NCI-H82 treated with DMSO at 0.1 percent for 48 hours (cell line): ENCODE measurements around the gene HRH2.
"Not testable (repeated sequence)": the region's sequence is repeated elsewhere in the genome, so short reads cannot be mapped to it uniquely, and the experiment has no call there.

Source experiments
- DNase-seq: peaks from one replicate; lab custom pipeline; 2025; ENCODE audit not compliant: unreplicated experiment; lab: John Stamatoyannopoulos, UW

Gene HRH2

DNA sequence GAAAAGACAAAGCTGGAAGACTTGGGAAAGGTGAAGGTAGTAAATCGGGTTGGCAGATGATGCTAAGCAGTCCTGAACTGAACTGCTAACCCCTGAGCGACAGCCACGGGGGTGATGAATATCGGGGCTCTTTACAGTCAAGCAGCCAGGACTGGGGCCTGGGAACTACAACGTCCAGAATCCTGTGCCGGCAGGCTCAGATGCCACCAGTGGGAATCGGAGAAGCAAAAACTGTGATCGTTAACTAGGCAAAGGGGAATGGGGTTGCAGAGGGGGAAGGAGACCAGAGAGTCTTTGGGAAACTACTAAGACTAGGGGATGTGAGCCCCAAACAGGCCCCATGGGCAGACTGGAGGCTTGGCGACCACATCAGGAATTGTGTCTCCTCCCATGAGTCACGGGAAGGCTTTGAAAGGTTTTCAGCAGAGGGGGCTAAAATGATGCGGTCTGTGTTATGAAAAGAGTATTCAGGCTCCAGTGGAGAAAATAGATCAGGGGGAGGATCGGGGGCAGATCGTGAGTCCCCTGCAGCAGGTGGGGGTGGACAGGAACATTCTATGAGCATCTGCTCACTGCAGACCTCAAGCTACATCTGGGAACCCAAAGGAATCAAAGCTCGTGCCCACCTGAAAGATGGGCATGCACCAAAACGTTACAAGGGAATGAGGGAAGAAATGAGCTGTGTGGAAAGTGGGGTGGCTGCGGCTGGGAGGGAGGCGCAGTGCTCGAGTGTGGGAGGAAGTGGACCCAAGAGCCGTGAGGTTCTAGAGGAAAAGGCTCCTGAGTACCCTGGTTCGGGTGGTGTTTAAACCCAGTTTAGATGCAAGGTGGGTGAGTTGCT, 53.8 kb downstream of the HRH2 start:
- DNase-seq: no peak

DNA sequence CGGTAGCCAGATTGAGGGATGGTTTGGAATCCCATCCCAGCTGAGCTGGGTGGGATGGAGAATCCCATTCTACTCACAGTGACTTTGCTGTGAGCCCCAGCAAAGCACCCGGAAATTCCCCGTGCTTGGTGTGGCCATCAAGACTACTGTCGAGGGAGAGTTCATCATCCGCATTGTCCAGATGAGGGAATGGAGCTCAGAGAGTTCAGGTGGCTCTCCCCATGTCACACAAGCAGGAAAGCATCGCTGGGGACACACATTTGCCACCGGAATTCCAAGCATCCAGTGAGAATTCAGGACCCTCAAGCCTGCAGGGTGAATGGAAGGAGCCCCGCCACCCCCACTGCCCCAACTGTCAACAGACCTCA, 54.4 kb downstream of the HRH2 start:
- DNase-seq: no peak

DNA sequence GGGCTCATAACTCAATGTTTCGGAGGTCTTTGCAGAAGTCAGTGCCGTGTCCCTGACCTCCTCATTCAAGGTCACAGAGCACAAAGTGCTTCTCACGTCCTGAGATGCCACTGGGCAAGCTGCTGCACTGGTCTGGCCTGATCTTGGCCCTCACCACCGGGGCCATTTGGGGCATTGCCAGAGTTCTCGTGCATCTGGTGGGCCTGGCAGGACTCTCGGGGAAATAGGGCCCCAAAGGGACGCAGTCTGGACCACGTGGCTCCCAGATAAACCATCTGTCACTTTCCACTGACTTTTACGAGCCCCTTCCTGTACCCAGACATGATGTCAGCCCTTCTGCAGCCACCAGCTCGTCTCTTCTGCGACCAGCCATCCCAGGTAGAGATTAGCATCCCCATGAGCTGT, 54.8 kb downstream of the HRH2 start:
- DNase-seq: no peak

DNA sequence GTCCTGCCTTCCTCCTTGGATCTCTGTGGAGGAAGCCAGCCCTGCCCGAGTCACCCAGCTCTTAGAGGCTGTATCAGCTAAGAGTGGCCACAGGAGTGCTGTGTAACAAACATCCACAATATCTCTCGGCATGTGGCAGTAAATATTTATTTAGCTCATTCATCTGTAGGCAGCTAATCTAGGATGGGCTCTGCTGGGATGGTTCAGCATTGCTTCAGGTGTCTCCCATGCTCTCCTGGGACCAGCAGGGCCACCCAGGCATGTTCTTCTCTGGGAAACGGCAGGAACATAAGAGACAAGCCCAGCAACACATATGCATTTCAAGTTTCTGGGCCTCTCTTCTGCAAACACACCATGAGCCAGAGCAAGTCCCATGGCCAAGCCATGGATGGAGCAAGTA, 56.1 kb downstream of the HRH2 start:
- no peak for DNase-seq

DNA sequence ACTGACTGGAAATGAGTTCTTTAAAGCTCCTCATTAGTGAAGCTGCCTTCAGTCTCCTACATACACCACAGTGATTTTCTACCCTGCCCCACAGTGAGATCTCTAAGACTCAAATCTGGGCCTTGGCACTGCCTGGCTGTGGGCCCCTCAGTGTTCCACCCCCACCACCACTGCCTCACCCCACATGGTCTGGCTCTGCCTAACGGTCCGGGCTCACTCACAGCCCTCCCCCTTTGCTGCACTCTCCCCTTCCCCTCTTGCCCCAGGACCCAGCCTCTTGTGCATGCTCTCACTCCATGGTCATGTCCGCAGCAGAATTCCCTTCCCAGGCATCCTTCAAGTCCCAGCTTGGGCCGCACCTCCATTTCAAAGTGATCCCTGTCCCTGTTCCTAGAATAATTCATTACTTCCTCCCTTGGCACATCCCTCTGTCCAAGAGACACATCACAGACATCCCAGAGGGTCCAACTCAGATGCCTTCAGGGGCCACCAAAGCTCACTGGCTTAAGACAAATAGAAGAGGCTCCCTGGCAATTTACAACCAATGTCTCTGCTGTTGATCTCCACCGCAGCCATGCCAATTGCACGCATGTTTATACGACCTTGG, 56.7 kb downstream of the HRH2 start:
- DNase-seq: no peak

DNA sequence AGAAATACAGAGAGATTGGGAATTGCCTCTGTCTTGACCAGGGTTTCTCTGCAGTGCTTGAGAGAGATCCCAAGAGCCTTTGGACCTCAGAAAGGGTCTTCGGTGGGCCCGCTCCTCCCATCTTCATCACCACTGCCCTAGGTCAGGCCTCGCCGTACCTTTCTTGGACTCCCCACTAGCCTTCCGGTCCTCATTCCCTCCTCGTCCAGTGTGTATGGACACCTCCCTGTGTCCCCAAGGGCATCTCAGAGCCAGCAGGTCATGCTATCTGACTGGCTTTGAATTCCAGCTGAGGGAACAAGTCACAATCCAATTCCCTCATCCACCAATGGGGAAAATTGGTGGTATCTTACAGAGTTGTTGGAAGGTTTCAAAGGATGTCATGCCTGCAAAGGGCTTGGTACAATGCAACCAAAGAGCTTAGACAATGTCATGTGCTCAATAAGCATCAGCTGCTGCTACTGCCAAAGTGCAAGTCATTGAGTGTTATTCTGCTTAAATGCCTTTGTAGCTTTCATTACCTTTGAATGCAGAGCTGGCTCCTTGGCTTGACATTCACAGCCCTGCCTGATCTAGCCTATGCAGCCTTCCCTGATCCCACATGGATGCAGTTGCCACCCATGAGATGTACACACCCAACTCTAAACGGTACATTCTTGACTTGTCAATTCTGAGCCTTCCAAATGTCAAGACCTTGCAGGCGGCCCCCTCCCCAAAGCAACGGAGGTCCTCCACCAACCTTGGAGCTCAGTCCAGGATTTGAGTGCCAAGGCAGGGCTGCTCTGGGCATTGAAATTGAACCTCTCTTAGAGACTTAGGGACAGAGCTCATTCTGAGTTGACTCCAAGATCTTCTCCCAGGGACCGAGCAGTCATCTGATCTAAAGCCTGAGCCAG, 58.0 kb downstream of the HRH2 start:
- DNase-seq: no peak

DNA sequence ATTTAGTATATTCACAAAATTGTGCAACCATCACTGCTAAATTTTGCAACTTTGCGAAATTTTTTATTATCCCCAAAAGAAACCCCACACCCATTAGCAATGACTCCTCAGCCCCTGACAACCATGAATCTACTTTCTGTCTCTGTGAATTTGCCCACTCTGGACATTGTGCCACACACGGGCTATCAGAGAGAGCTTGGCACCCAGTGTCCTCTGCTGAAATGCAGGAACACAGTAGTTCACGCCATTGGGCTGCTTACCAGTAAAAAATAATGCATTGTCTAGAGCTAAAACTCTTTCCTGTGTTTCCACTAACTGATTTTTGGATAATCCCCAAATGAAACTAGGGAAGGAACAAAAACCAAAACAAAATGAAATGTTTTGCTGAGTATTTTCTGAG, 60.0 kb downstream of the HRH2 start:
- no peak for DNase-seq

DNA sequence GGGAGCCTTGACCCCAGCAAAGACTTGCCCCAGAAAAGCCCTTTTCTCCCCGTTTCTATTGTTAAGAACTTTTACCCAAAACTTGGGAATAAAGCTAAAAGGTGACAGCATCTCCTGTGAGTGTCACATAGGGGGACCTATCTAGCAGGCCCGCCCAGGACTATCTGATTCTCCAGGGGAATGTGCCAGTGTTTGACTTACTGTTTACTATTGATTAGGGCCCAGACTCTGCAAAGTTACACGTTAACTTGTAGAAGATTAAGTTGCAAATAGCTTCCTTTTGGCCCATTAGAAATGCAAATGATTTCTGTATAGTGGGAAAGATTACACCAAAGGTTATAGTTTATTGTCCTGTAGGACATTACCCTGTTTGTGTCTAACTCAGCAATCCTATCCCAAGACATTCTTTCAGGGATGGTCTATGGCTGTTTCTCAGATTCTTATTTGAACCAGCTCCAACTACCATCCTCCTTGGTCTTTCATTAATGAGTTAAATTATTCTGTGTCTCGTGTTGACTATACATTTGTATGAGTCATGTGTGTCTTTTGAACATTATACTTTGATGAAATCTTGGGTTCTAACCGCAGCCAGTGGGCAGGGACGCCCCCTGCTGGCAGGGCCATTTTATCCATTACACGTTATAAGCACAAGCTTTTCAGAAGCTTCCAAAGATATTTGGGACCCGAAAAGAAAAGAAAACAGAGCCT, 60.7 kb downstream of the HRH2 start:
- DNase-seq: no peak

DNA sequence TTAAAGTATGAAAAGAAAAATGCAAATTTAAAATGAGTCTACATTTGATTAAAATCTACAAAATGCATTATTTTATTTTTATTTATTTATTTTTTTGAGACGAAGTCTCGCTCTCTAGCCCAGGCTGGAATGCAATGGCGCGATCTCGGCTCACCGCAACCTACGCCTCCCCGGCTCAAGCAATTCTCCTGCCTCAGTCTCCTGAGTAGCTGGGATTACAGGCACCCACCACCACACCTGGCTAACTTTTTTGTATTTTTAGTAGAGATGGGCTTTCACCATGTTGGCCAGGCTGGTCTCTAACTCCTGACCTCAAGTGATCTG, 61.2 kb downstream of the HRH2 start:
- not testable (repeated sequence) for DNase-seq

DNA sequence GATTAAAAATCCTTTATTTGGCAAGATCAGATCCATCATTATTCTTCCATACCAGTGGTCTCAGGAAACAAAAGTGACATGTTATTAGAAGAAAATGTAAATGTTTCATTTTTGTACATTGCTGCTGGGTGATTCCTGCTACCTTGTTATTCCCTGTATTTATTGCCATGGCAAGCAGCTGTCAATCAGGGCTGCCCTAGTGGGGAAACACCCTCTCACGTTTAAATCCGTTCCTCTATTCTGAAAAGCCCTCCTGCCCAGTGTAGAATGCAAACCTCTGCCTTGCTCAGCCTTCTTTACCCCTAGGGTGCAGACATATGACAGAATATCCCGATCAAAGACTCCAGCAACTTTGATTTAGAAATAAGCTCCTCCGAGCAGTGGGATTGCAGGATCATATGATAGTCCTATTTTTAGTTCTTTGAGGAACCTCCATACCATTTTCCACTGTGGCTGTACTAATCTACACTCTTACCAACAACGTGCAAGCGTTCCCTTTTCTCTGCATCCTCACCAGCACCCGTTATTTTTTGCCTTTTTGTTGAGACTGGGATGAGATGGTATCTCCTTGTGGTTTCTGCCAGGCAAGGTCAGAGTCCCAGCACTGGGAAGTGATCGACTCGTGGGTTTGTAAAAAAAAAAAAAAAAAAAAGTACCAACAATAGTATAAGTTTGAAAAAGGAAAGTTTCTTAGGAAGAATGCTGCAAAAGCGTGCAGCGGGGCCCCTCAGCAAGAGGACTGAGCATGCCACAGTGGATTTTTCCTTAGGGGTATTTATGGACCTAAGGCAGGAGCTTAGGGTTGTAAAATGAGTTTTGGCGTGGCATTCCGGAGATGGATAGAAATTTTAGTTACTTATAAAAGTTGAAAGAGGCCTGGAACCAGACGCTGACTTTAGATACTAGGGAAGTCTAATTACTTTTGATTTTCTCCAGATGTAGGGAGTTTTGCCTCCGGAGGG, 66.7 kb downstream of the HRH2 start:
- DNase-seq: no peak

DNA sequence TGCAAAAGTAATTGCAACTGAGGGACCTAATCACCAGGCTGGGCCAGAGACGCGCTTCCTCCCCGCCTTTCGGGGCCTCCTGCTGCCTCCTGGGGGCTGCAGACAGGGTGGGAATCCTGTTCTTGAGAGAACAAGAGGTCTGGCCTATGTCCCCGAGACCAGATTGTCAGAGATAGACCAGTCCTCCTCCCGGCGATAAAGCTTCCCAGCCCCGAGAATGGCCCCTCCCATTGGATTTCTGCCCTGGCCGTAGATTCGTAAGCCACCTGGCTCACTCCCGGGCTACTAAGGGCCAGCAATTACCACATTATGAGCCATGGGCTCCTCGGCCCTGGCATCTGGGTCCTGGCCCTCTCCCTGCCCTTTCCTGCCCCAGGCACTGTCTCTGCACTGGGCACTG, 70.4 kb downstream of the HRH2 start:
- DNase-seq: no peak

DNA sequence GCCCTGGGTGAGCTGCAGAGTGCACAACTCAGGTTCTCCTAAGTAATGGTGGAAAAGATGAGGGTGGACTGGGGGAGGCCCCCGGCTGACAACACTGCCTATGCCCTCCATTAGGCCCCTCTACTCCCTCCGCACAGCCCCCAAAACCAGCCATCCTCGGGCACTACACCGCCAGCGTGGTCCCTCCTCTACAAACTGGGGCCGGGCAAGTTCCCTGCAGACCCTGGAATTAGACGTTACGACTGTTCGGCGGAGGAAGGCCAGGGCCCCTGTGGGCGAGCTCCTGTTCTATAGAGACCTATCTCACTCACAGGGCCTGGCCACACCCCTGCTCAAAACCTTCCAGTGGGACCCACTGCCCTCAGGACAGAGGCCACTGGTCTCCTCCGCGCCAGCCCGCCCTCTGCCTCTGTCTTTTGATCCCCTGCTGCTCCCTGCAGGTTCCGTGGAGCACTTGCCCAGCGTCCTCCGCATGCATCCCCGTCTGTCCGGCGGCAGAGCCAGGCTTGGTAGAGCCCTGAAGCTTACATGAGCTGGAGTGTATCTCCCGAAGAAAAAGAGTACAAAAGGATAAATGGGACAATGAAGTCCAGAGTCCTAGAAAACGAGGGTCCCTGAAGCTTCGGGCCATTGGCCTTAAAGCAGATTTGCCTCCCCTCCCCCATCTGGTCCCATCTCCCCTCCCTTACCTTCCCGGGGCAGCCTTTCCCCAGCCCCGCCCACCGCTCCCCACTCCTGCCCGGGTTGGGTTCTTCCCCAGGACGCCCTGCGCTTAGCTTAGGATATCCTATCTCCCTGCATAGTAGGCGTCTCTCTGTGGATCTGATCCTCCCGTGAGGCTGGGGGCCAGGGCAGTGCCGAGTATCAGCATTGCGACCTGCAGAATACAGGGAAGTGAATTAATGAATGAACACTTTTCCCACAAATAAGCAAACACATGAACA, 71.3 kb downstream of the HRH2 start:
- DNase-seq: no peak

DNA sequence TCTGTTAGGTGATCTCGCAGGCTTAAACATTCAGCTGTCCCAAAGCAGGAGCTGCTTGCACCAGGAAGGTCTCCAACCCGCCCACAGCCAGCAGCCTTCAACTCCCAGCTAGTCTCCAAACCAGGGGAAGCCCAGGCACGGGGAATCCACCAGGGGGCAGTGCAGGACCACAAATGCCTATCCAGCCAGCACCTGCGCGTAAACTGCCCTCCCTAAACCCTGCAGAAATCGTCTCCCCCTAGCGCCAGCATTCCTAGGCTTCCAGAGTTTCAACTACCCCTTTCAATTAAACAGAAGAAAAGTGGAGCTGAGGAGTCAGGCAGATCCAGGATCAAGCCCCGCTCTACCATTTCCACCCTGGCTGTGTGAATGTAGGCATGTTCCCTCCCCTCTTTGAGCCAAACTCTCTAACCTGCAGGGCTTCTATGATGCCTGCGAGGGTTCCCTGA, 72.0 kb downstream of the HRH2 start:
- DNase-seq: peak; percentile 77

DNA sequence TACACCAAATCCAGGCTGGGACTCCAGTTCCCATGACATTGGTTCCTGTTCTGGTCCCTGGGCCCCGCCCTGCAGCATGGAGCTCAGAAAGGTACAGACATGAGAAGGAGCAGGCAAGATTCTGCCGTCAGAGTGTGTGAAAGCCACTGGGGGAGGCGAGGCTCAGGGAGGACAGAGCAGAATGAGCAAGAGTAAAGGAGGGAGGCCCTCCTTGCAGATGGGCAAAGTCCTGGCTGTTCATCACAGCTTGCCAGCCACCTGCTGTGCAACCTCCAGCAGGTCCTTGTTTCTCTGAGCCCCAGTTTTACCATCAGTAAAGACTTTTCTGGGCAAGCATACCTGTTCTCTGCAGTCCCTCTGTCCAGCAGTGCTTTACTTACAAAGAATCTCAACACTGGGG, 73.3 kb downstream of the HRH2 start:
- no peak for DNase-seq

DNA sequence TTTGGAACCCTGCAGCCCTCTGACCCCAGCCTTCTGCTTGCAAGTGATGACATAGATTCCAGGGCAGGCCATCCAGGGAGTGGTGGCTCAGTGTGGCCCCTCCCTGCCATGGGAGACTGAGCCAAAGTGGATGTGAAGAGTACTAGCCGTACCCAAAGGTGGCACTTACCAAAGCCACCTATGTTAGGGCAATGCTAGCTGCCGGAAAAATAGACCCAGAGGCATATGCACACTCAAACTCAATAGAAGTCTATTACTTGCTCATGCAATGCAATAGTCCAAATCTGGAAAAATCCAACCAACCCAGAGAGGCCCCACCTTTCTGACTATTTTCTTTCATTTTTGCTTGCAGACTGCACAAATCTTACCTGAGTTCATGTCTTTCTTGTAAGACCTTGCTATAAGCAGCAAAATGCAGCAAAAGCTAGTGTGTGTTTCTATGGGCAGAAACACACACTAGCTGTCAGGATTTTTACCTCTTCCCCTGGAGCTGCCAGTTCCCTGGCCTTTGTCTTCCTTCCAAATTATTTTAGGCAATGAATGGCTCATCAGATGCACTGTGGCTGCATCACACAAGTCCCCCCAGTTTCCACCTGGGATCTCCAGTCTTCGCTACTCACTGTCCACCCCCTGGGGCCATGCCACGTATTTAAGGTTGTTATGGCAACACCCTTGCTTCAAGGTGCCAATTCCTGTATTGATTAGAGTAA, 74.0 kb downstream of the HRH2 start:
- DNase-seq: no peak

DNA sequence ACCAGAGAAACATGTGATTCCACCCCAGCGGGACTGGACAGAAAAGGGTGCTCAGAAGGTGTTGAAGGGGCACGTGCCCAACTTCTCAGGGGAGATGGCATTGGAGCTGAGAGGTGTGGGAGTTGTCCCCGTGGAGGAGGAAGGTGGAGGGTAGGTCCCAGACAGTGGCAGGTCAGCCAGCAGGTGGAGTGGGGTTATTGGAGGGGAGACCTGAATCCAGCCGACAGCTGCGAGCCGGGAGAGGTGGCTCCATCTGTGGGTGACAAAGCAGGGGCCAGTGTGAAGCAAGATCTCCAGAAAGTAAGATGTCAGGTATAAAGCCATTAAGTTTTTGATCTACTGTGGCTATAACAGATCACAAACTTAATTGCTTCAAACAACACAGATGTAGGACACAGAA, 75.1 kb downstream of the HRH2 start:
- DNase-seq: no peak

DNA sequence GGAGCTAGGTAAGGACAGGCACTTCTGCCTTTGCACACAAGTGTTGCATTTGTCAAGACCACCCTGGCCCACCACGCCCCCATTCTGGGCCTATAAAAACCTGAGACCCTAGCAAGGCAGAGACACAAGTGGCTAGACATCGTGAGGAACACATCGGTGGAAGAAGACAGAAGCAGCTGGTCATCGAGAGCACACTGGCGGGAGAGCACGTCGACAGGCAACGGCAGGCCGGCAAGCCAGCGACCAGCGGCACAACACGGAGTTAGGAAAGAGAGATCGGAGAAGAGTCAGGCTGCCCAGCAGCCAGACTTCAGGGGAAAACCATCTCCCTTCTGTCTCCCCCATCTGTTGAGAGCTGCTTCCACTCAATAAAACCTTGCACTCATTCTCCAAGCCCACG, 76.1 kb downstream of the HRH2 start:
- DNase-seq: no peak

DNA sequence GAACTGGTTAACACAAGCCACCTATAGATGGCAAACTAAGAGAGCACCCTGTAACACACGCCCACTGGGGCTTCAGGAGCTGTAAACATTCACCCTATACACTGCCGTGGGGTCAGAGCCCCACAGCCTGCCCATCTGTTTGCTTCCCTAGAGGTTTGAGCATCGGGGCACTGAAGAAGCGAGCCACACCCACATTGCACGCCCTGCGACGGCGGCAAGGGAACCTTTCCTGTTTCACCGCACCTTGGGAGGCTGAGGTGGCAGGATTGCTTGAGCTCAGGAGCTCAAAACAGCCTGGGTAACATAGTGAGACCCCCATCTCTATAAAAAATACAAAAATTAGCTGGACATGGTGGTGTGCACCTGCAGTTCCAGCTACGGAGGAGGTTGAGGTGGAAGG, 76.6 kb downstream of the HRH2 start:
- DNase-seq: no peak
